Testis (tissue), 3 donors: ENCODE measurements around the gene CELF2. TPM values are rescaled to one million over a fixed set of nuclear protein-coding genes. Genes with fewer than 3 reads are reported as not detected.

Source experiments
- DNase-seq: peaks from one replicate; pipeline ENCODE4 v3.0.0-alpha.2; 2019
- H3K27ac ChIP-seq, 2 donors: fragments of 200-600 bp; sonication (generic); one replicate each; pipeline ENCODE4 v1.5.1; 2019
- H3K27me3 ChIP-seq: fragments of 200-600 bp; sonication (generic); one replicate; pipeline ENCODE4 v1.5.1; 2019
- H3K36me3 ChIP-seq: fragments of 200-600 bp; sonication (generic); one replicate; pipeline ENCODE4 v1.5.1; 2017; ENCODE audit warnings: low read depth; ENCODE audit errors: missing control alignments
- H3K4me1 ChIP-seq: fragments of 200-600 bp; sonication (generic); one replicate; pipeline ENCODE4 v1.5.1; 2019
- H3K4me3 ChIP-seq, 2 donors: fragments of 200-600 bp; sonication (generic); one replicate each; pipeline ENCODE4 v1.5.1; 2017 to 2019
- H3K9me3 ChIP-seq: fragments of 200-600 bp; sonication (generic); one replicate; pipeline ENCODE4 v1.5.1; 2017
- CTCF ChIP-seq, 3 experiments: fragments of 450-650 bp in 2 of 3; fragments of 200-600 bp in 1 of 3; sonication (generic) in 1 of 3; IDR thresholded peaks; one replicate each; pipeline ENCODE4 v1.5.1; 2016 to 2019; ENCODE audit warnings: antibody characterized with exemption in 3 of 3, mild to moderate bottlenecking in 2 of 3, moderate library complexity in 1 of 3
- POLR2A ChIP-seq: fragments of 450-650 bp; IDR thresholded peaks from one replicate; pipeline ENCODE4 v1.6.1; 2017; ENCODE audit warnings: antibody characterized with exemption, mild to moderate bottlenecking, moderate library complexity
- WGBS, 2 donors: methylation state at CpG; one replicate each; pipeline ENCODE4 v1.1.5; 2018; 5-methylcytosine and 5-hydroxymethylcytosine counted together
- intact Hi-C: fragments of 100-400 bp; cut with DNase I; formaldehyde crosslinking; loops from one replicate; pipeline ENCODE4 v1.15.1; 2023; ENCODE audit warnings: low total_unique reads
- polyA plus RNA-seq: library from polyadenylated mRNA; stranded (reverse); fragments of 350-450 nt; fragmentation: Illumina TruSeq; extraction: RNeasy Lipid Tissue Mini Kit (QIAGEN cat#74804); gene quantifications from one replicate; pipeline ENCODE4 v1.2.3, GENCODE V29; 2014; ENCODE audit warnings: low read depth, low replicate concordance; ENCODE audit not compliant: insufficient read depth
- total RNA-seq, 2 donors: library from RNA; depleted of rRNA; stranded (reverse); fragments of >200 nt; gene quantifications; one replicate each; pipeline ENCODE4 v1.2.3, GENCODE V29; 2016

The CELF2 gene
- total and polyA plus RNA-seq, 3 donors from 2014 or later, result 17.5 to 41.6 (median 27.8) TPM

GRCh38 chr10:11066520-11066919 lies 48.8 kb downstream of the CELF2 start:
- Histone ChIP-seq H3K9me3 (no peaks in the 10 kb centered on the region), H3K4me1 (no peaks in the 10 kb centered on the region), H3K27me3 (no peaks in the 10 kb centered on the region), H3K4me3 (no peak overlapping the region), H3K36me3 (no peaks in the 10 kb centered on the region), H3K27ac (no peak overlapping the region)
- DNase-seq, result no peak
- intact Hi-C loops, result no loop called here
- TF ChIP-seq POLR2A (no peak), CTCF (IDR thresholded peaks at IDR 0.05) (no peak)
- WGBS, 2 donors, result 80 to 93% methylated on average over 4 of the region's 4 CpGs

- Histone ChIP-seq H3K4me3 (no peak overlapping the region), H3K4me1 (no peaks in the 10 kb centered on the region), H3K36me3 (no peaks in the 10 kb centered on the region), H3K9me3 (no peaks in the 10 kb centered on the region), H3K27ac (no peak overlapping the region), H3K27me3 (no peaks in the 10 kb centered on the region)
- TF ChIP-seq CTCF (IDR thresholded peaks at IDR 0.05) (no peak), POLR2A (no peak)
- DNase-seq, result no peak
- 93 to 94% methylated on average over 4 of the region's 4 CpGs for WGBS, 2 donors
- intact Hi-C loops, result no loop called here
Observed at GRCh38 chr10:11068861-11069633, 51.4 kb downstream of the CELF2 start.

GRCh38 chr10:11073410-11073809 lies 55.7 kb downstream of the CELF2 start:
- H3K36me3 ChIP-seq, result no peaks in the 10 kb centered on the region
- intact Hi-C loops, result no loop called here
- H3K27ac ChIP-seq, result no peak overlapping the region
- no peak for DNase-seq
- no peak overlapping the region for H3K4me3 ChIP-seq
- no peaks in the 10 kb centered on the region for H3K4me1 ChIP-seq
- WGBS, 2 donors, result 63 to 70% methylated on average over 4 of the region's 4 CpGs
- TF ChIP-seq POLR2A (no peak), CTCF (IDR thresholded peaks at IDR 0.05) (no peak)
- H3K27me3 ChIP-seq, result no peaks in the 10 kb centered on the region
- no peaks in the 10 kb centered on the region for H3K9me3 ChIP-seq

GRCh38 chr10:11074536-11075267 lies 57.0 kb downstream of the CELF2 start:
- TF ChIP-seq CTCF (IDR thresholded peaks at IDR 0.05) (no peak), POLR2A (no peak)
- H3K36me3 ChIP-seq, result no peaks in the 10 kb centered on the region
- WGBS, 2 donors, result 90 to 93% methylated on average over 4 of the region's 4 CpGs
- H3K9me3 ChIP-seq, result no peaks in the 10 kb centered on the region
- intact Hi-C loops, result no loop called here
- DNase-seq, result no peak
- no peaks in the 10 kb centered on the region for H3K4me1 ChIP-seq
- H3K27ac ChIP-seq, result no peak overlapping the region
- H3K27me3 ChIP-seq, result no peaks in the 10 kb centered on the region
- no peak overlapping the region for H3K4me3 ChIP-seq
